Activated naive CD8-positive, alpha-beta T cell treated with anti-CD3 and anti-CD28 coated beads for 36 hours (primary cell): Measurements from ENCODE around the gene CLEC17A. TPM values are rescaled to one million over a fixed set of nuclear protein-coding genes. Genes with fewer than 3 reads are reported as not detected.

ENCODE experiments used
- DNase-seq: peaks from one replicate; pipeline ENCODE4 v3.0.0; 2021
- H3K27ac Mint-ChIP-seq: one replicate; pipeline ENCODE4 v1.8.0; 2022; ENCODE audit warnings: mild to moderate bottlenecking, moderate library complexity, mixed read lengths
- H3K27me3 Mint-ChIP-seq: one replicate; pipeline ENCODE4 v1.8.0; 2022; ENCODE audit warnings: mild to moderate bottlenecking, mixed read lengths
- H3K36me3 Mint-ChIP-seq: one replicate; pipeline ENCODE4 v1.8.0; 2021; ENCODE audit warnings: mild to moderate bottlenecking, mixed read lengths
- H3K4me1 Mint-ChIP-seq: one replicate; pipeline ENCODE4 v1.8.0; 2021; ENCODE audit warnings: mixed read lengths
- H3K4me3 Mint-ChIP-seq: one replicate; pipeline ENCODE4 v1.8.0; 2022; ENCODE audit warnings: mild to moderate bottlenecking, moderate library complexity, mixed read lengths
- H3K9me3 Mint-ChIP-seq: one replicate; pipeline ENCODE4 v1.8.0; 2022; ENCODE audit warnings: mixed read lengths
- total RNA-seq, 2 experiments: library from RNA; stranded (reverse); gene quantifications; one replicate each; pipeline ENCODE4 v1.2.3, GENCODE V29; 2021

CLEC17A gene
- total RNA-seq, 2 experiments from 2014 or later = 0.64 to 0.84 TPM

DNA sequence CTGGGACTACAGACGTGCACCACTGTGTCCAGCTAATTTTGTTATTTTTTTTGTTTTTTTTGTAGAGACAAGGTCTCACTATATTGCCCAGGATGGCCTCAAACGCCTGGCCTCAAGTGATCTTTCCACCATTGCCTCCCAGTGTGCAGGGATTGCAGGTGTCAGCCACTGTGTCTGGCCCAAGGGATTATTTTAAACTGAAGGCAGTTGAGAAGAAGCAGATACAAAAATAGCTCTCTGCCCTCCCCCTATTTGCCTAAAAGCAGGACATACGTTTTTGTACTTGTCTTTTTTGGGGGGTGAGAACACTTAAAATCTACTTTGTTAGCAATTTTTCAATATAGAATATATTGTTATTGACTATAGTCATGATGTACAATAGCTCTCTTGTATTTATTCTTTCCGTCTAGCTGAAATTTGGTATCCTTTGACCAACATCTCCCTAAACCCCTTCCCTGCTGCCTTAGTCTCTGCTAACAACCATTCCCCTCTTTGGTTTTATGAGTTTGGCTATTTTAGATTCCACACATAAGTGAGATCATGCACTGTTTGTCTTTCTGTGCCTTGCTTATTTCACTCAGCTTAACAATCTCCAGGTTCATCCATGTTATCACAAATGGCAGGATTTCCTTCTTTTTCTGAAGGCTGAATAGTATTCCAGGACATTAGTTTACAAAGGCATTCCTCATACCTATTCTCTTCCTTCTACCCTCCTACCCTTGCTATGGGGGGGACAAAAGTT, 56.8 kb downstream of the CLEC17A start:
- Mint-ChIP-seq H3K36me3 (peaks cover 4% of the 10 kb centered on the region), H3K4me1 (no peaks in the 10 kb centered on the region), H3K27ac (no peak overlapping the region), H3K4me3 (no peak overlapping the region), H3K27me3 (peaks cover 9% of the 10 kb centered on the region), H3K9me3 (peaks cover 14% of the 10 kb centered on the region)
- DNase-seq = no peak

DNA sequence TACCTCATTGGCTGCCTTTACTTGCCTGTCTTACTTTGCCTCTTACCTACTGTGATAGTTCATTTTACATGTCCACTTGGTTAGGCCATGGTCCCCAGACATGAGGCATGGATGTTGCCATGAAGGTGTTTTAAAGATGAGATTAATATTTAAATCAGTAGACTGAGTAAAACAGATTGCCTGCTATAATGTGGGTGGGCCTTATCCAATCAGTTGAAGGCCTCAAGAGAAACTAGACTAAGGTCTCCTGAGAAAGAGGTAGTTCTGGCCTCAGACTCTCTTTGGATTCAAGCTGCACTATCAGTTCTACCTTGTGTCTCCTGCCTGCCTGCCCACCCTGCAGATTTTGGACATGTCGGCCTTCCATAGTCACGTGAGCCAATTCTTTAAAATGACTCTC, 65.6 kb downstream of the CLEC17A start:
- no peak for DNase-seq
- no peak overlapping the region for H3K4me3 Mint-ChIP-seq
- no peaks in the 10 kb centered on the region for H3K4me1 Mint-ChIP-seq
- no peak overlapping the region for H3K27ac Mint-ChIP-seq
- H3K27me3 Mint-ChIP-seq = peaks cover 38% of the 10 kb centered on the region
- peaks cover under 1% of the 10 kb centered on the region for H3K36me3 Mint-ChIP-seq
- H3K9me3 Mint-ChIP-seq = peaks cover 4% of the 10 kb centered on the region

DNA sequence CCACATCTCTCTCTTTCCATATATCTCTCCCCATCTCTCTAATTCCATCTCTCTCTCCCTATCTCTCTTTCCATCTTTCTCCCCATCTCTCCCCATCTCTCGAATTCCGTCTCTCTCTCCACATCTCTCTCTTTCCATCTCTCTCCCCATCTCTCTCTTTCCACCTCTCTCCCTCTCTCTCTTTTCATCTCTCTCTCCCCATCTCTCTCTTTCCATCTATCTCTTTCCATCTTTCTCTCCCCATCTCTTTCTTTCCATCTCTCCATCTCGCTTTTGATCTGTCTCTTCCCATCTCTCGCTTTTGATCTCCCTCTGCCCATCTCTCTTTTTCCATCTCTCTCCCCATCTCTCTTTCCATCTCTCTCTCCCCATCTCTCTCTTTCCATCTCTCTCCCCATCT, 66.1 kb downstream of the CLEC17A start:
- H3K27me3 Mint-ChIP-seq = peaks cover 43% of the 10 kb centered on the region
- H3K36me3 Mint-ChIP-seq = no peaks in the 10 kb centered on the region
- peaks cover 4% of the 10 kb centered on the region for H3K9me3 Mint-ChIP-seq
- no peak for DNase-seq
- H3K4me3 Mint-ChIP-seq = no peak overlapping the region
- H3K4me1 Mint-ChIP-seq = no peaks in the 10 kb centered on the region
- no peak overlapping the region for H3K27ac Mint-ChIP-seq

DNA sequence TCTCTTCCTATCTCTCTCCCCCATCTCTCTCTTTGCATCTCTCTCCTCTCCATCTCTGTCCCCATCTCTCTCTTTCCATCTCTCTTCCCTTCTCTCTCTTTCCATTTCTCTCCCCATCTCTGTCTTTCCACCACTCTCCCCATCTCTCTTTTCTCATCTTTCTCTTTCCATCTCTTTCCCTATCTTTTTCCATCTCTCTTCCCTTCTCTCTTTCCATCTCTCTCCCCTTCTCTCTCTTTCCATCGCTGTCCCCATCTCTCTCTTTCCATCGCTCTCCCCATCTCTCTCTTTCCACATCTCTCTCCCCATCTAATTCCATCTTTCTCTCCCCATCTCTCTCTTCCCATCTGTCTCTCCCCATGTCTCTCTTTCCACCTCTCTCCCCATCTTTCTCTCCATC, 67.3 kb downstream of the CLEC17A start:
- H3K27me3 Mint-ChIP-seq = peaks cover 47% of the 10 kb centered on the region
- DNase-seq = no peak
- H3K27ac Mint-ChIP-seq = no peak overlapping the region
- H3K36me3 Mint-ChIP-seq = no peaks in the 10 kb centered on the region
- H3K4me1 Mint-ChIP-seq = no peaks in the 10 kb centered on the region
- no peak overlapping the region for H3K4me3 Mint-ChIP-seq
- H3K9me3 Mint-ChIP-seq = peaks cover 4% of the 10 kb centered on the region

DNA sequence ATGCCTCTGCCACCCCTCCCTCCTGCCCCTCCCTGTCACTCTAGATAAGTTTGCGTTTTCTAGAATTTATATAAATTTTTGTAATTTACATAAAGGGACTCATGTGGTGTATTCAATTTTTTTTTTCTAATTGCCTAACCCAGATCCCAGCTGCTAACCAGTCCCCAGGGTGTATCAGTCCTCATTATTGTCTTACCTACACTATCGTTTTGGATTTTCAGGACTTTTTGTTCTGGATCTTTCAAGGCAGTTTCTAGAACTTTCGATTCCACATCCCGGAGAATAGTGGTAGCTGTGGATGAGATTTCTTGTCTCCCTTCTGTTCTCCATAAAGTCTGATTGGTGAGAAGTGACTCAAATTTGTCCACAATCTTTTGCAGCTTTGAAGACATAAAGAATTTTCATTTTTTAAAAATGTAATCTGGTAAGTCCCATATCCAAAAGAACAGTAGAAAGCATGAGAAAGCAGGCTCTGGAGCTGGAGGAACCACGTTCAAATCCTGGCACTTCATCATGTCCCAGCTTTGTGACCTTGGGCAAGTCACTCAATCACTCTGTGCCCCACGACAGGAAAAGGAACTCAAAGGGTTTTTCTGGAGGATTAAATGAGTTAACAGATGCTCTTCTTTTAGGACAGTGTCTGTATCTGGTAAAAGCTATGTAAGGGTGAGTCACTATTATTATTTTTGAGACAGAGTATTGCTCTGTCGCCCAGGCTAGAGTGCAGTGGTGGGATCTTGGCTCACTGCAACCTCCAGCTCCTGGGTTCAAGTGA, 72.1 kb downstream of the CLEC17A start:
- H3K9me3 Mint-ChIP-seq = no peaks in the 10 kb centered on the region
- no peak overlapping the region for H3K4me3 Mint-ChIP-seq
- H3K36me3 Mint-ChIP-seq = no peaks in the 10 kb centered on the region
- no peak overlapping the region for H3K27ac Mint-ChIP-seq
- H3K27me3 Mint-ChIP-seq = peaks cover 36% of the 10 kb centered on the region
- no peak for DNase-seq
- no peaks in the 10 kb centered on the region for H3K4me1 Mint-ChIP-seq

DNA sequence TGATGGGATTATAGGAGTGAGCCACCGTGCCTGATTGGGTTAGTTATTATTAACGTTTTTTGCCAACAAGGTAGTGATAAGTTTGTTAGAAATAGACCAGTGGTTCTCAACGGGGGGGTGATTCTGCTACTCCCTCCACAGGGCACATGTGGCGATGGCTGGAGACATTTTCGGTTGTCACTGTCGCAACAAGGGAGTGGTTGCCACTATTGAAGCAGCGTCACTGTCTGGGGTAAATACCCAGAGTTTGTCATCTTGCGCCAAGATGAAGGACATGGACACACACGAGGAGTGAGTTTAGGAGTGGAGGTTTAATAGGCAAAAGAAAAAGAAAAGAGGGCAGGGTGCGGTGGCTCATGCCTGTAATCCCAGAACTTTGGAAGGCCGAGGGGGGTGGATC, 72.8 kb downstream of the CLEC17A start:
- Mint-ChIP-seq H3K27me3 (peaks cover 29% of the 10 kb centered on the region), H3K27ac (no peak overlapping the region), H3K36me3 (no peaks in the 10 kb centered on the region), H3K4me3 (no peak overlapping the region), H3K4me1 (no peaks in the 10 kb centered on the region), H3K9me3 (no peaks in the 10 kb centered on the region)
- DNase-seq = no peak

DNA sequence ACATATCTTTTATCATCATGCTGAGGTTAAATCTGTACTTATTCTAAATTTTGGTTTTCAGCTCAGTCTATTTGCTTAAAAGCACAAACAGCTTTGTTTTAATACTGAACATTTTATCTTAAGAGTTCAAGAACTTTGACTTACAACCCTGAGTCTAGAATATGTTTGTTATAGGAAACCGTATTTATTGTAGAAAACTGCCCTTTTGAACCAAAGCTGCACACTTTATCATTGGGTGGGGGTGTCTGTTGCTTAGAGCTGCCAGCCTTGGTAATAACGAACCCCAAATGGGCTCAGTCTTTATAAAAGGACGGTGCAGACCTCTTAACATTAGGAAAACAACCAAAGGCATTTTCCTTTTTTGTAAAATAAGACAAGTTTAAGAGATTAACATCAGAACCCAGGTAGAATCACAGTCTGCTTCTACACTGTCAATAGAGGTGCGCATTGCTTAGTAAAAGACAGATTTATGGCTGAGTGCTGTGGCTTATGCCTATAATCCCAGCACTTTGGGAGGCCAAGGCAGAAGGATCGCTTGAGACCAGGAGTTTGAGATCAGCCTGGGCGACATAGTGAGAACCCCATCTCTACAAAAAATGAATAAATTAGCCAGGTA, 77.1 kb downstream of the CLEC17A start:
- Mint-ChIP-seq H3K36me3 (no peaks in the 10 kb centered on the region), H3K9me3 (no peaks in the 10 kb centered on the region)

DNA sequence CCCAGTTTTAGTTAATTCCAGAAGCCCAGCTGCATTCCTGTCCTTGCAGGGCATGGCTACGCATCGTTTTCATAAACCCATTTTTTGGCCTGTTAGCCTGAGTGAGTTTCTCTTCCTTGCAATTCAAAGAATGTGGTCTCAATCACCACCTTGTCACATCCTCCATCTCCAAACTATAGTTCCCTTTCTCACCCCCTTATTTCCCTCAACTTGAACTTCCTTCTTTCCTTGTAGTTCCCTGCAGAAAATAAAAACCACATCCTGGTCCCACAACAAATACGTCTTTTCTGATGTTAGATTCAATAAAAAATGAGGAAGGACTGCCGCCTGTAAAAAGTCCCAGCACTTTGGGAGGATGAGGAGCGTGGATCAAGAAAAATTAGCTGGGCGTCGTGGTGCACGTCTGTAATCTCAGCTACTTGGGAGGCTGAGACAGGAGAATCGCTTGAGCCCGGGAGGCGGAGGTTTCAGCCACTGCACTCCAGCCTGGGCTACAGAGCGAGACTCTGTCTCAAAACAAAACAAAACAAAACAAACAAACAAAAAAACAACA, 78.6 kb downstream of the CLEC17A start:
- no peaks in the 10 kb centered on the region for H3K9me3 Mint-ChIP-seq
- peaks cover 14% of the 10 kb centered on the region for H3K27me3 Mint-ChIP-seq
- DNase-seq = no peak
- H3K4me1 Mint-ChIP-seq = no peaks in the 10 kb centered on the region
- no peak overlapping the region for H3K4me3 Mint-ChIP-seq
- no peaks in the 10 kb centered on the region for H3K36me3 Mint-ChIP-seq
- H3K27ac Mint-ChIP-seq = no peak overlapping the region

More for the DNA sequence above, 77.1 kb downstream of the CLEC17A start:
- Mint-ChIP-seq H3K27ac (no peak overlapping the region), H3K27me3 (peaks cover 22% of the 10 kb centered on the region), H3K4me1 (no peaks in the 10 kb centered on the region), H3K4me3 (no peak overlapping the region)
- no peak for DNase-seq

Other genes with a start within 250 kb of the CLEC17A start
- 100 to 1,000 TPM; 219 to 223 TPM for gene ADGRE5, start 201.6 kb upstream of the CLEC17A start, total RNA-seq
- gene DDX39A, start 163.7 kb upstream of the CLEC17A start, total RNA-seq = 100 to 1,000 TPM; 300 to 306 TPM
- 100 to 1,000 TPM; 168 to 169 TPM for gene PKN1, start 149.8 kb upstream of the CLEC17A start, total RNA-seq
- under 1 TPM; 0.25 to 0.40 TPM for gene PTGER1, start 107.7 kb upstream of the CLEC17A start, total RNA-seq
- gene GIPC1, start 87.0 kb upstream of the CLEC17A start, total RNA-seq = 10 to 100 TPM; 22.5 to 24.8 TPM
- gene DNAJB1, start 64.7 kb upstream of the CLEC17A start, total RNA-seq = 10 to 100 TPM; 45.0 to 45.7 TPM
- 10 to 100 TPM; 86.1 to 88.7 TPM for gene TECR, start 53.5 kb upstream of the CLEC17A start, total RNA-seq
- 100 to 1,000 TPM; 128 to 129 TPM for gene NDUFB7, start 11.0 kb upstream of the CLEC17A start, total RNA-seq
- gene ADGRE3, start 91.8 kb downstream of the CLEC17A start, total RNA-seq = not detected
- gene ZNF333, start 107.0 kb downstream of the CLEC17A start, total RNA-seq = 1 to 10 TPM; 6.4 to 7.1 TPM
- under 1 TPM; 0.29 to 0.48 TPM for gene ADGRE2, start 195.5 kb downstream of the CLEC17A start, total RNA-seq